ENCODE data around the gene TLDC2.
"Not testable (repeated sequence)": the region's sequence is repeated elsewhere in the genome, so short reads cannot be mapped to it uniquely, and the experiment has no call there.

Gene TLDC2

GRCh38 chr20:36927704-36928103, 51.8 kb downstream of the TLDC2 start:
- Histone ChIP-seq H3K4me1 (ENCODE audit: control insufficient read depth, insufficient read depth, low read length) (no peaks in the 10 kb centered on the region), H3K36me3 (ENCODE audit: control insufficient read depth, insufficient read depth, low read length) (no peaks in the 10 kb centered on the region), H3K27ac (ENCODE audit: insufficient read depth, low read depth, low read length, poor library complexity, severe bottlenecking) (no peak overlapping the region), H3K27me3 (ENCODE audit: control insufficient read depth, insufficient read depth, low read length, poor library complexity, severe bottlenecking) (no peaks in the 10 kb centered on the region), H3K4me3 (ENCODE audit: insufficient read depth, low read depth, low read length) (no peak overlapping the region), H3K9me3 (ENCODE audit: control insufficient read depth, low read length) (no peaks in the 10 kb centered on the region)
- WGBS, 2 experiments: 96 to 100% methylated on average over 1 of the region's 1 CpG

- WGBS, 2 experiments: 93 to 94% methylated on average over 6 of the region's 6 CpGs
- Histone ChIP-seq H3K27me3 (ENCODE audit: control insufficient read depth, insufficient read depth, low read length, poor library complexity, severe bottlenecking) (no peaks in the 10 kb centered on the region), H3K4me3 (ENCODE audit: insufficient read depth, low read depth, low read length) (no peak overlapping the region), H3K27ac (ENCODE audit: insufficient read depth, low read depth, low read length, poor library complexity, severe bottlenecking) (no peak overlapping the region), H3K4me1 (ENCODE audit: control insufficient read depth, insufficient read depth, low read length) (no peaks in the 10 kb centered on the region), H3K9me3 (ENCODE audit: control insufficient read depth, low read length) (no peaks in the 10 kb centered on the region), H3K36me3 (ENCODE audit: control insufficient read depth, insufficient read depth, low read length) (no peaks in the 10 kb centered on the region)
These were observed 53.4 kb downstream of the TLDC2 start for GRCh38 chr20:36929290-36929689.

- 96 to 100% methylated on average over 4 of the region's 6 CpGs for WGBS, 2 experiments
- Histone ChIP-seq H3K4me3 (ENCODE audit: insufficient read depth, low read depth, low read length) (no peak overlapping the region), H3K4me1 (ENCODE audit: control insufficient read depth, insufficient read depth, low read length) (no peaks in the 10 kb centered on the region), H3K36me3 (ENCODE audit: control insufficient read depth, insufficient read depth, low read length) (no peaks in the 10 kb centered on the region), H3K27ac (ENCODE audit: insufficient read depth, low read depth, low read length, poor library complexity, severe bottlenecking) (no peak overlapping the region), H3K9me3 (ENCODE audit: control insufficient read depth, low read length) (no peaks in the 10 kb centered on the region), H3K27me3 (ENCODE audit: control insufficient read depth, insufficient read depth, low read length, poor library complexity, severe bottlenecking) (no peaks in the 10 kb centered on the region)
These were observed 53.8 kb downstream of the TLDC2 start for GRCh38 chr20:36929691-36930090.

GRCh38 chr20:36932067-36932466, 56.1 kb downstream of the TLDC2 start:
- not testable (repeated sequence) for H3K36me3 ChIP-seq (ENCODE audit: control insufficient read depth, insufficient read depth, low read length); H3K27ac ChIP-seq (ENCODE audit: insufficient read depth, low read depth, low read length, poor library complexity, severe bottlenecking); H3K9me3 ChIP-seq (ENCODE audit: control insufficient read depth, low read length); H3K27me3 ChIP-seq (ENCODE audit: control insufficient read depth, insufficient read depth, low read length, poor library complexity, severe bottlenecking); H3K4me1 ChIP-seq (ENCODE audit: control insufficient read depth, insufficient read depth, low read length); H3K4me3 ChIP-seq (ENCODE audit: insufficient read depth, low read depth, low read length)
- WGBS, 2 experiments: 95 to 98% methylated on average over 12 of the region's 12 CpGs

- Histone ChIP-seq H3K27ac (ENCODE audit: insufficient read depth, low read depth, low read length, poor library complexity, severe bottlenecking) (no peak overlapping the region), H3K36me3 (ENCODE audit: control insufficient read depth, insufficient read depth, low read length) (no peaks in the 10 kb centered on the region), H3K27me3 (ENCODE audit: control insufficient read depth, insufficient read depth, low read length, poor library complexity, severe bottlenecking) (no peaks in the 10 kb centered on the region), H3K9me3 (ENCODE audit: control insufficient read depth, low read length) (no peaks in the 10 kb centered on the region), H3K4me3 (ENCODE audit: insufficient read depth, low read depth, low read length) (no peak overlapping the region), H3K4me1 (ENCODE audit: control insufficient read depth, insufficient read depth, low read length) (no peaks in the 10 kb centered on the region)
- WGBS, 2 experiments: 82 to 84% methylated on average over 9 to 10 of the region's 11 CpGs
These were observed 56.8 kb downstream of the TLDC2 start for GRCh38 chr20:36932476-36933426.

GRCh38 chr20:36933571-36933970, 57.6 kb downstream of the TLDC2 start:
- H3K4me3 ChIP-seq (ENCODE audit: insufficient read depth, low read depth, low read length); H3K9me3 ChIP-seq (ENCODE audit: control insufficient read depth, low read length); H3K27ac ChIP-seq (ENCODE audit: insufficient read depth, low read depth, low read length, poor library complexity, severe bottlenecking); H3K4me1 ChIP-seq (ENCODE audit: control insufficient read depth, insufficient read depth, low read length); H3K27me3 ChIP-seq (ENCODE audit: control insufficient read depth, insufficient read depth, low read length, poor library complexity, severe bottlenecking); H3K36me3 ChIP-seq (ENCODE audit: control insufficient read depth, insufficient read depth, low read length): not testable (repeated sequence)
- 91 to 94% methylated on average over 16 of the region's 16 CpGs for WGBS, 2 experiments

GRCh38 chr20:36936341-36936740, 60.4 kb downstream of the TLDC2 start:
- no peaks in the 10 kb centered on the region for H3K9me3 ChIP-seq (ENCODE audit: control insufficient read depth, low read length)
- no peaks in the 10 kb centered on the region for H3K4me1 ChIP-seq (ENCODE audit: control insufficient read depth, insufficient read depth, low read length)
- no peaks in the 10 kb centered on the region for H3K36me3 ChIP-seq (ENCODE audit: control insufficient read depth, insufficient read depth, low read length)
- no peaks in the 10 kb centered on the region for H3K27me3 ChIP-seq (ENCODE audit: control insufficient read depth, insufficient read depth, low read length, poor library complexity, severe bottlenecking)
- no peak overlapping the region for H3K4me3 ChIP-seq (ENCODE audit: insufficient read depth, low read depth, low read length)
- 94 to 98% methylated on average over 8 of the region's 8 CpGs for WGBS, 2 experiments
- H3K27ac ChIP-seq (ENCODE audit: insufficient read depth, low read depth, low read length, poor library complexity, severe bottlenecking): no peak overlapping the region

GRCh38 chr20:36936761-36937401, 60.9 kb downstream of the TLDC2 start:
- not testable (repeated sequence) for H3K36me3 ChIP-seq (ENCODE audit: control insufficient read depth, insufficient read depth, low read length); H3K4me1 ChIP-seq (ENCODE audit: control insufficient read depth, insufficient read depth, low read length); H3K27me3 ChIP-seq (ENCODE audit: control insufficient read depth, insufficient read depth, low read length, poor library complexity, severe bottlenecking); H3K9me3 ChIP-seq (ENCODE audit: control insufficient read depth, low read length); H3K4me3 ChIP-seq (ENCODE audit: insufficient read depth, low read depth, low read length); H3K27ac ChIP-seq (ENCODE audit: insufficient read depth, low read depth, low read length, poor library complexity, severe bottlenecking)
- WGBS, 2 experiments: 95 to 97% methylated on average over 8 of the region's 9 CpGs

- H3K9me3 ChIP-seq (ENCODE audit: control insufficient read depth, low read length): no peaks in the 10 kb centered on the region
- no peaks in the 10 kb centered on the region for H3K4me1 ChIP-seq (ENCODE audit: control insufficient read depth, insufficient read depth, low read length)
- H3K27me3 ChIP-seq (ENCODE audit: control insufficient read depth, insufficient read depth, low read length, poor library complexity, severe bottlenecking): no peaks in the 10 kb centered on the region
- no peak overlapping the region for H3K4me3 ChIP-seq (ENCODE audit: insufficient read depth, low read depth, low read length)
- no peaks in the 10 kb centered on the region for H3K36me3 ChIP-seq (ENCODE audit: control insufficient read depth, insufficient read depth, low read length)
- H3K27ac ChIP-seq (ENCODE audit: insufficient read depth, low read depth, low read length, poor library complexity, severe bottlenecking): no peak overlapping the region
These were observed 61.4 kb downstream of the TLDC2 start for GRCh38 chr20:36937402-36937770.

- H3K4me1 ChIP-seq (ENCODE audit: control insufficient read depth, insufficient read depth, low read length): no peaks in the 10 kb centered on the region
- no peak overlapping the region for H3K4me3 ChIP-seq (ENCODE audit: insufficient read depth, low read depth, low read length)
- no peak overlapping the region for H3K27ac ChIP-seq (ENCODE audit: insufficient read depth, low read depth, low read length, poor library complexity, severe bottlenecking)
- H3K27me3 ChIP-seq (ENCODE audit: control insufficient read depth, insufficient read depth, low read length, poor library complexity, severe bottlenecking): no peaks in the 10 kb centered on the region
- WGBS, 2 experiments: 80 to 92% methylated on average over 1 of the region's 1 CpG
- no peaks in the 10 kb centered on the region for H3K36me3 ChIP-seq (ENCODE audit: control insufficient read depth, insufficient read depth, low read length)
- no peaks in the 10 kb centered on the region for H3K9me3 ChIP-seq (ENCODE audit: control insufficient read depth, low read length)
These were observed 65.5 kb downstream of the TLDC2 start for GRCh38 chr20:36941401-36941835.

Data from ectodermal cell (in vitro differentiated cells).